ENCODE results near the gene STING1.
"Not testable (repeated sequence)": the region's sequence is repeated elsewhere in the genome, so short reads cannot be mapped to it uniquely, and the experiment has no call there.

GRCh38 chr5:139440416-139440815 is 42.1 kb downstream of the STING1 start:
- not testable (repeated sequence) for TF ChIP-seq POLR2AphosphoS5, CTCF, EP300, POLR2A (IDR thresholded peaks at IDR 0.05)
